Measurements from ENCODE around the gene SHOX. TPM values are rescaled to one million over a fixed set of nuclear protein-coding genes. Genes with fewer than 3 reads are reported as not detected.

SHOX gene
- total RNA-seq, 1 donor from 2014 or later = not detected

- DNase-seq (ENCODE audit: extremely low spot score in 2 of 2) = no peak
- Histone ChIP-seq H3K27ac (no peak overlapping the region), H3K36me3 (no peaks in the 10 kb centered on the region), H3K9me3 (no peaks in the 10 kb centered on the region), H3K4me1 (no peaks in the 10 kb centered on the region), H3K4me3 (no peak overlapping the region), H3K27me3 (no peaks in the 10 kb centered on the region)
- TF ChIP-seq CTCF (IDR thresholded peaks at IDR 0.05) (no peak), POLR2AphosphoS5 (IDR thresholded peaks at IDR 0.05; ENCODE audit: insufficient read depth in 1 of 2, low read depth in 1 of 2) (no peak), POLR2A (IDR thresholded peaks at IDR 0.05) (no peak)
- intact Hi-C loops (cut with DNase I) = no loop called here
Observed at GRCh38 chrX:675279-675954, 44.8 kb downstream of the SHOX start.

DNA sequence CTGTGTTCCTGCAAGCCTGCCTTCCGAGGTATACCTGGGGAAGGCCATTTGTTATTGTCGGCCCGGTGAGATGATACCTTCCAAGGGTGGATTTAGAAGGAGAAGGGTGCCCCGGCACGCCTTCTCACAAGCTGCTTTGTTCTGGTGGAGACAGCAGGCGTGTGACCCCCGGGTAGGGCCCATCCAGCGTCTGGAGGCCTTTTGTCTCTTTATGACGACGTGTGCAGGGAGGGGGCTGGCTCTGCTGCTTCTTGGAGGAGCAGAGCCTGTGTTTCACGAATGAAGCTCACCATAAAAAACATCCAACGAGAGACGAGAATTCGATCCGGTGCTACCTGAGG, 45.3 kb downstream of the SHOX start:
- intact Hi-C loops (cut with DNase I) = no loop called here
- TF ChIP-seq CTCF (IDR thresholded peaks at IDR 0.05) (no peak), POLR2A (IDR thresholded peaks at IDR 0.05) (no peak), POLR2AphosphoS5 (IDR thresholded peaks at IDR 0.05; ENCODE audit: insufficient read depth in 1 of 2, low read depth in 1 of 2) (no peak)
- no peaks in the 10 kb centered on the region for H3K9me3 ChIP-seq

DNA sequence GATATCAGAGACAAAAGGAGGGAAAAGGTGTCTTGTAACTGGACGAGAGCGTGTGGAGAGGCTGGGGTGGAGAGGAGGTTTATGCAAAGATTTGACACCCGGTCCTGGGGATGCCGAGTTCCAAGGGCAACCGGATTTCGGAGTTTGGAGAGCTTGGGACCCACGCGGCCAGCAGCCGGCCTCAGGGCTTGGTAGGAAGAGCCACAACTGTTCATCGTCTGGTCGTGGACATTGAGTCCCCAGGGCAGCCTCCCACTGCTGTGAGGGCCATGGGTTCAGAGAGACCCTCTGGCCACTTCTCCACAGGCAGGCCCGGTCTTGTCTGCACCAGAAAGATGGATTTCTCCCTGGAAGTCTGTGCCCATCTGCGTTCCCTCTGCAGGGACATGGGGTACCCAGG, 46.8 kb downstream of the SHOX start:
- no peak overlapping the region for H3K27ac ChIP-seq
- H3K36me3 ChIP-seq = no peaks in the 10 kb centered on the region
- intact Hi-C loops (cut with DNase I) = no loop called here
- no peak for DNase-seq (ENCODE audit: extremely low spot score in 2 of 2)
- TF ChIP-seq POLR2A (IDR thresholded peaks at IDR 0.05) = no peak
- no peak for TF ChIP-seq CTCF (IDR thresholded peaks at IDR 0.05)
- no peak for TF ChIP-seq POLR2AphosphoS5 (IDR thresholded peaks at IDR 0.05; ENCODE audit: insufficient read depth in 1 of 2, low read depth in 1 of 2)
- no peaks in the 10 kb centered on the region for H3K9me3 ChIP-seq
- no peaks in the 10 kb centered on the region for H3K27me3 ChIP-seq
- no peaks in the 10 kb centered on the region for H3K4me1 ChIP-seq
- H3K4me3 ChIP-seq = no peak overlapping the region

More for the DNA sequence above, 45.3 kb downstream of the SHOX start:
- Histone ChIP-seq H3K4me1 (no peaks in the 10 kb centered on the region), H3K36me3 (no peaks in the 10 kb centered on the region), H3K4me3 (no peak overlapping the region), H3K27me3 (no peaks in the 10 kb centered on the region), H3K27ac (no peak overlapping the region)
- no peak for DNase-seq (ENCODE audit: extremely low spot score in 2 of 2)

DNA sequence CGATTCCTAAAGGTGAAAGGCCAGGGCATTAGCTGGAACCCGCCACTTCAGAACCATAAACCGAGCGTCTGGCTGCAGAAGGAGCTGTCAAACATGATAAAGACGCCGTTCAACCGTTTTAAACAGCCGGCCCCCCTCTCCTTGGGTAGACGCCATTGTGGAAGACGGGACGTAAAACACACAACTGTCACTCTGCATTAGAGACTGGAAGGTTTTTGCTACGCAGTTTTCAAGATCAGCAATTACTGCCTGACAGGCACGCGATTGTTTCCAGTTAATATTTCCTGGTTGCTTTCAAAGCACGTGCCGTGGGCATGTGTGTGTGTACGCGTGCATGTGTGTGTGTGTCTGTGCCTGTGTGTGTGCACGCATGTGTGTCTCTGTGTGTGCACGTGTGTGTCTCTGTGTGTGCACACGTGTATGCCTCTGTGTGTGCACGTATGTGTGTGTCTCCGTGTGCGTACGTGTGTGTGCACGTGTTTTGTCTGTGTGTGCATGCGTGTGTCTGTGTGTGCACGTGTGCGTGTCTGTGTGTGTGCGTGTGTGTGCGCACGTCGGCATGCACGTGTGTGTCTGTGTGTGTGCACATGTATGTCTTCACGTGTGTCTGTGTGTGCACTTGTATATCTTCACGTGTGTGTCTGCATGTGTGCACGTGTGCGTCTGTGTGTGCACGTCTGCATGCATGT, 48.8 kb downstream of the SHOX start:
- H3K4me1 ChIP-seq = no peaks in the 10 kb centered on the region
- TF ChIP-seq POLR2AphosphoS5 (IDR thresholded peaks at IDR 0.05; ENCODE audit: insufficient read depth in 1 of 2, low read depth in 1 of 2) (no peak), CTCF (IDR thresholded peaks at IDR 0.05) (no peak), POLR2A (IDR thresholded peaks at IDR 0.05) (no peak)
- H3K4me3 ChIP-seq = no peak overlapping the region
- H3K27me3 ChIP-seq = no peaks in the 10 kb centered on the region
- intact Hi-C loops (cut with DNase I) = no loop called here
- H3K36me3 ChIP-seq = no peaks in the 10 kb centered on the region
- no peak overlapping the region for H3K27ac ChIP-seq
- no peak for DNase-seq (ENCODE audit: extremely low spot score in 2 of 2)
- H3K9me3 ChIP-seq = no peaks in the 10 kb centered on the region

DNA sequence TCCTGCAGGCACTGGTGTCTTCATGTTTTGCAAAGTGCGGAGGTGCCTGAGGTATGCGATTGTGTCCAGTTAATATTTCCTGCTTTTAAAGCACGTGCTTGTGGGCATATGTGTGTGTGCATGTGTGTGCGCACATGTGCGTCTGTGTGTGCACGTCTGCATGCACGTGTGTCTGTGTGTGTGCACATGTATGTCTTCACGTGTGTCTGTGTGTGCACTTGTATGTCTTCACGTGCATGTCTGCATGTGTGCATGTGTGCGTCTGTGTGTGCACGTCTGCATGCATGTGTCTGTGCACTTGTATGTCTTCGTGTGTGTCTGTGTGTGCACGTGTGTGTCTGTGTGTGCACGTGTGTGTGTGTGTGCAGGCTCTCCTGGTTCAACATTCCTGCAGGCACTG, 49.5 kb downstream of the SHOX start:
- no peak for TF ChIP-seq POLR2AphosphoS5 (IDR thresholded peaks at IDR 0.05; ENCODE audit: insufficient read depth in 1 of 2, low read depth in 1 of 2)
- TF ChIP-seq POLR2A (IDR thresholded peaks at IDR 0.05) = no peak
- no peak for TF ChIP-seq CTCF (IDR thresholded peaks at IDR 0.05)
- Histone ChIP-seq H3K27me3 (no peaks in the 10 kb centered on the region), H3K36me3 (no peaks in the 10 kb centered on the region), H3K9me3 (no peaks in the 10 kb centered on the region), H3K27ac (no peak overlapping the region), H3K4me3 (no peak overlapping the region), H3K4me1 (no peaks in the 10 kb centered on the region)
- DNase-seq (ENCODE audit: extremely low spot score in 2 of 2) = no peak
- intact Hi-C loops (cut with DNase I) = no loop called here
